ENCODE data around the gene SDK1. TPM values are rescaled to one million over a fixed set of nuclear protein-coding genes. Genes with fewer than 3 reads are reported as not detected.
A peak's percentile ranks its signal among the peaks of the same experiment; 100 is the strongest.

SDK1 gene
- total and polyA plus RNA-seq, 2 of the 8 experiments (the other 6 are each of a cell fraction or from before 2014, with no cell fraction given), result 3.3 to 7.2 TPM

GRCh38 chr7:4308205-4308590 is 1007.1 kb downstream of the SDK1 start:
- no peak overlapping the region for H2BK120ac ChIP-seq (replicated peaks; ENCODE audit: low read depth, low read length)
- ChIA-PET POLR2A (ENCODE audit: partially characterized antibody) (interaction anchor here (0.7 kb wide), 1 partner anchor 51 kb away, joined by 3 read pairs; no protein-coding TSS in a partner anchor), CTCF (ENCODE audit: partially characterized antibody) (no interaction called here)
- no peak overlapping the region for H3K4ac ChIP-seq (replicated peaks; ENCODE audit: insufficient read length, low read depth, low read length)
- H4K8ac ChIP-seq (ENCODE audit: extremely low read depth, insufficient read depth, low read length), result peak overlapping the region; percentile 79; the same call in 1 of the 2 replicates
- no peak overlapping the region for H3K4me3 ChIP-seq (ENCODE audit: extremely low read depth in 1 of 4, insufficient read depth in 2 of 4, low read depth in 3 of 4, low read length in 4 of 4)
- FAIRE-seq (no peak), DNase-seq (ENCODE audit: low read depth in 1 of 2, low spot score in 2 of 2) (peak in 1 of 2 experiments; percentile 46)
- no peak overlapping the region for H4K5ac ChIP-seq (ENCODE audit: insufficient read length, low read depth, low read length)
- no peak overlapping the region for H3K23ac ChIP-seq (ENCODE audit: insufficient read length)
- H3K14ac ChIP-seq (ENCODE audit: insufficient read length), result no peak overlapping the region
- H3K27me3 ChIP-seq (replicated peaks in 1 of 4; ENCODE audit: control insufficient read depth in 3 of 4, extremely low read depth in 1 of 4, insufficient read depth in 3 of 4, low read length in 3 of 4), result peaks cover 0 to 5% (median 0%) of the 10 kb centered on the region in 4 experiments; a peak in 2 of 7 replicates
- peaks cover 0 to 1% of the 10 kb centered on the region in 2 experiments for H4K20me1 ChIP-seq (replicated peaks in 1 of 2; ENCODE audit: control insufficient read depth in 1 of 2, insufficient read depth in 2 of 2, low read length in 2 of 2)
- no peak overlapping the region for H2AFZ ChIP-seq (ENCODE audit: low read length)
- H3K4me1 ChIP-seq (replicated peaks in 1 of 4; ENCODE audit: control insufficient read depth in 3 of 4, insufficient read depth in 4 of 4, low read length in 3 of 4), result no peaks in the 10 kb centered on the region; a peak in 1 of 7 replicates
- no peak overlapping the region for H3K27ac ChIP-seq (ENCODE audit: low read depth, low read length)
- no peak overlapping the region for H2AK5ac ChIP-seq (ENCODE audit: low read depth, low read length)
- H2BK15ac ChIP-seq (ENCODE audit: low read length), result no peak overlapping the region
- no peak overlapping the region for H2BK12ac ChIP-seq (ENCODE audit: low read depth, low read length)
- H3K36me3 ChIP-seq (ENCODE audit: control insufficient read depth in 2 of 4, insufficient read depth in 4 of 4, low read length in 3 of 4), result no peaks in the 10 kb centered on the region
- no peaks in the 10 kb centered on the region for H3K79me2 ChIP-seq (ENCODE audit: control insufficient read depth in 1 of 2, insufficient read depth in 2 of 2, low read length in 2 of 2)
- no peak overlapping the region for H3K56ac ChIP-seq (replicated peaks; ENCODE audit: insufficient read length, low read depth, low read length)
- no peak overlapping the region for H3K9ac ChIP-seq (replicated peaks in 1 of 4; ENCODE audit: extremely low read depth in 1 of 4, low read depth in 3 of 4, low read length in 3 of 4)
- 89% methylated on average over 20 of the region's 22 CpGs; no CpG with 5 or more reads in 1 of the 2 experiments for WGBS, 2 experiments (ENCODE audit: extremely low coverage in 1 of 2, insufficient coverage in 1 of 2, insufficient read length in 1 of 2, insufficient replicate concordance in 2 of 2, low coverage in 1 of 2, low lambda C conversion rate in 2 of 2, missing lambda C conversion rate in 1 of 2)
- no peak overlapping the region for H2BK20ac ChIP-seq (ENCODE audit: low read length)
- H3K4me2 ChIP-seq (ENCODE audit: insufficient read depth in 1 of 2, low read depth in 2 of 2, low read length in 2 of 2), result no peak overlapping the region
- H3K9me3 ChIP-seq (ENCODE audit: insufficient read depth in 2 of 2, low read depth in 1 of 2, low read length in 1 of 2), result peaks cover 27 to 48% of the 10 kb centered on the region in 2 experiments; a peak in 2 of 4 replicates
- H4K91ac ChIP-seq (replicated peaks; ENCODE audit: insufficient read length, low read length), result no peak overlapping the region
- no peaks in the 10 kb centered on the region for H3K23me2 ChIP-seq (ENCODE audit: low read depth, low read length)
- no peak overlapping the region for H3K18ac ChIP-seq (ENCODE audit: extremely low read depth, low read length)
- H2BK5ac ChIP-seq (ENCODE audit: low read depth, low read length), result no peak overlapping the region
- no peaks in the 10 kb centered on the region for H3K79me1 ChIP-seq (ENCODE audit: low read depth, low read length)
- TF ChIP-seq, protein P1, sequence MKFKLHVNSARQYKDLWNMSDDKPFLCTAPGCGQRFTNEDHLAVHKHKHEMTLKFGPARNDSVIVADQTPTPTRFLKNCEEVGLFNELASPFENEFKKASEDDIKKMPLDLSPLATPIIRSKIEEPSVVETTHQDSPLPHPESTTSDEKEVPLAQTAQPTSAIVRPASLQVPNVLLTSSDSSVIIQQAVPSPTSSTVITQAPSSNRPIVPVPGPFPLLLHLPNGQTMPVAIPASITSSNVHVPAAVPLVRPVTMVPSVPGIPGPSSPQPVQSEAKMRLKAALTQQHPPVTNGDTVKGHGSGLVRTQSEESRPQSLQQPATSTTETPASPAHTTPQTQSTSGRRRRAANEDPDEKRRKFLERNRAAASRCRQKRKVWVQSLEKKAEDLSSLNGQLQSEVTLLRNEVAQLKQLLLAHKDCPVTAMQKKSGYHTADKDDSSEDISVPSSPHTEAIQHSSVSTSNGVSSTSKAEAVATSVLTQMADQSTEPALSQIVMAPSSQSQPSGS (IDR thresholded peaks at IDR 0.05; ENCODE audit: low read length), result no peak
- TF ChIP-seq TCF12 (IDR thresholded peaks at IDR 0.05; ENCODE audit: low read depth, low read length) (no peak), EGR1 (IDR thresholded peaks at IDR 0.05; ENCODE audit: borderline replicate concordance, low read depth, low read length) (no peak), RNF2 (IDR thresholded peaks at IDR 0.05; ENCODE audit: borderline replicate concordance, low read depth, low read length, missing control alignments, poor library complexity, severe bottlenecking) (no peak), RAD21 (IDR thresholded peaks at IDR 0.05 in 1 of 2, conservative IDR thresholded peaks at IDR 0.05 in 1 of 2; ENCODE audit: low read depth in 2 of 2, low read length in 2 of 2) (no peak), RXRA (IDR thresholded peaks at IDR 0.05; ENCODE audit: insufficient read depth, low read depth, low read length) (no peak), CEBPB (IDR thresholded peaks at IDR 0.05; ENCODE audit: low read depth, low read length) (no peak), SRF (IDR thresholded peaks at IDR 0.05; ENCODE audit: low read depth, low read length) (no peak), FOSL1 (IDR thresholded peaks at IDR 0.05; ENCODE audit: insufficient read depth, low read depth, low read length) (no peak), ASH2L (IDR thresholded peaks at IDR 0.05; ENCODE audit: low read length) (no peak), POLR2AphosphoS5 (IDR thresholded peaks at IDR 0.05; ENCODE audit: low read depth, low read length) (no peak), NANOG (IDR thresholded peaks at IDR 0.05; ENCODE audit: insufficient read depth, low read depth, low read length, poor library complexity, severe bottlenecking) (no peak)
